ENCODE data around the gene MCOLN1.

The MCOLN1 gene

DNA sequence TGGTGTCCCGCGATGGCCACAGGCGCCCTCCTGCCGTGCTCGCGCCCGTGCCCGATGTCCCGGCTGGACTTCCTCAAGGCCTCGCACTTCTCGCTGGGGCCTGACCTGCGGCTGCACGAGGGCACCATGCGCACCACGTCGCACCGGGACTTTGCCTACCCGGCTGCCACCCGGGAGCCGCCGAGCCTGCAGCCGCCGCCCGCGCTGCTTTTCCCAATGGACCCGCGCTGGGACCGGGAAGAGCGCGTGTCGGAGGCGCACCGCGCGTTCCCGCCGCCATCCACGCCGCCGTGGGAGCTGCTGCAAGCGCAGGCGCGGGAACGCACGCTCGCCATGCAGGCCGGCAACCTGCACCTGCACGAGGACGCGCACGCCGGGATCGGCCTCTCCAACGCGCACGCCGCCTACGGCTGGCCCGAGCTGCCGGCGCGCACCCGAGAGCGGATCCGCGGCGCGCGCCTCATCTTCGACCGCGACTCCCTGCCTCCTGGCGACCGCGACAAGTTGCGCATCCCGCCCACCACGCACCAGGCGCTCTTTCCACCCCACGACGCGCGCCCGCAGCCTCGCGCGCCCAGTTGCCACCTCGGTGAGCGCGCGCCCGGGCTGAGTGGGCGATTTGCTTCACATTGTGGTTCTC is 21.5 kb upstream of the MCOLN1 start:
- no peak for DNase-seq (ENCODE audit: low read depth)
- peak overlapping the region; percentile 27 for H3K4me3 ChIP-seq (ENCODE audit: control insufficient read depth, low read depth, low read length)

GRCh38 chr19:7502552-7502951 is 19.9 kb upstream of the MCOLN1 start:
- TF ChIP-seq, protein P1, sequence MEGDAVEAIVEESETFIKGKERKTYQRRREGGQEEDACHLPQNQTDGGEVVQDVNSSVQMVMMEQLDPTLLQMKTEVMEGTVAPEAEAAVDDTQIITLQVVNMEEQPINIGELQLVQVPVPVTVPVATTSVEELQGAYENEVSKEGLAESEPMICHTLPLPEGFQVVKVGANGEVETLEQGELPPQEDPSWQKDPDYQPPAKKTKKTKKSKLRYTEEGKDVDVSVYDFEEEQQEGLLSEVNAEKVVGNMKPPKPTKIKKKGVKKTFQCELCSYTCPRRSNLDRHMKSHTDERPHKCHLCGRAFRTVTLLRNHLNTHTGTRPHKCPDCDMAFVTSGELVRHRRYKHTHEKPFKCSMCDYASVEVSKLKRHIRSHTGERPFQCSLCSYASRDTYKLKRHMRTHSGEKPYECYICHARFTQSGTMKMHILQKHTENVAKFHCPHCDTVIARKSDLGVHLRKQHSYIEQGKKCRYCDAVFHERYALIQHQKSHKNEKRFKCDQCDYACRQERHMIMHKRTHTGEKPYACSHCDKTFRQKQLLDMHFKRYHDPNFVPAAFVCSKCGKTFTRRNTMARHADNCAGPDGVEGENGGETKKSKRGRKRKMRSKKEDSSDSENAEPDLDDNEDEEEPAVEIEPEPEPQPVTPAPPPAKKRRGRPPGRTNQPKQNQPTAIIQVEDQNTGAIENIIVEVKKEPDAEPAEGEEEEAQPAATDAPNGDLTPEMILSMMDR (IDR thresholded peaks at IDR 0.05; ENCODE audit: control insufficient read depth, insufficient read depth, low read depth, low read length, missing control alignments) = no peak
- DNase-seq (ENCODE audit: low read depth) = no peak

More for the DNA sequence above, 21.5 kb upstream of the MCOLN1 start:
- TF ChIP-seq, protein P1 (IDR thresholded peaks at IDR 0.05; ENCODE audit: control insufficient read depth, insufficient read depth, low read depth, low read length, missing control alignments) = no peak

DNA sequence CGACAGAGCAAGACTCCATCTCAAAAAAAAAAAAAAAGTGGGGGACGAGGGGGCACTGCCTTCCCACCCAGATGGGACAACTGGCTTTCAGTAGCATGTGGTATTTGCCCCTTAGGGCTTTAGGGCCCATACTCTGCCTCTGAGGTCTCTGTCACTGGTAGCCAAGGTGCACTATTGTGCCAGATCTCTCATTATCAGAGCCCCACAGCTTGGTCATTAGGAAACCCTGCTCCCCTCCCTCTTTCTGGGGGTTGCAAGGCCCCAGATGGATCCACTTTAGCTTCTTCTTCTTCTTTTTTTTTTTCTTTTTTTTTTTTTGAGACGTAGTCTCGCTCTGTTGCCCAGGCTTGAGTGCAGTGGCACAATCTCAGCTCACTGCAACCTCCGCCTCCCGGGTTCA is 17.7 kb upstream of the MCOLN1 start:
- no peak overlapping the region for H3K4me3 ChIP-seq (ENCODE audit: control insufficient read depth, low read depth, low read length)
- DNase-seq (ENCODE audit: low read depth) = no peak
- TF ChIP-seq, protein P1 (IDR thresholded peaks at IDR 0.05; ENCODE audit: control insufficient read depth, insufficient read depth, low read depth, low read length, missing control alignments) = no peak

More at GRCh38 chr19:7502552-7502951, 19.9 kb upstream of the MCOLN1 start:
- no peak overlapping the region for H3K4me3 ChIP-seq (ENCODE audit: control insufficient read depth, low read depth, low read length)

GRCh38 chr19:7505288-7505681 is 17.1 kb upstream of the MCOLN1 start:
- TF ChIP-seq, protein P1 (IDR thresholded peaks at IDR 0.05; ENCODE audit: control insufficient read depth, insufficient read depth, low read depth, low read length, missing control alignments) = no peak
- no peak for DNase-seq (ENCODE audit: low read depth)
- no peak overlapping the region for H3K4me3 ChIP-seq (ENCODE audit: control insufficient read depth, low read depth, low read length)

- TF ChIP-seq, protein P1 (IDR thresholded peaks at IDR 0.05; ENCODE audit: control insufficient read depth, insufficient read depth, low read depth, low read length, missing control alignments) = no peak
- no peak for DNase-seq (ENCODE audit: low read depth)
- no peak overlapping the region for H3K4me3 ChIP-seq (ENCODE audit: control insufficient read depth, low read depth, low read length)
Measured at GRCh38 chr19:7505682-7506384, 16.6 kb upstream of the MCOLN1 start.

GRCh38 chr19:7506385-7507328 is 15.8 kb upstream of the MCOLN1 start:
- TF ChIP-seq, protein P1 (IDR thresholded peaks at IDR 0.05; ENCODE audit: control insufficient read depth, insufficient read depth, low read depth, low read length, missing control alignments) = no peak
- no peak overlapping the region for H3K4me3 ChIP-seq (ENCODE audit: control insufficient read depth, low read depth, low read length)
- no peak for DNase-seq (ENCODE audit: low read depth)

Measured in AG09309 (cell line).